HG02981 (cell line): Measurements from ENCODE around the gene SCAF1.

Experiments
- ATAC-seq: cut with Tn5 transposase; IDR thresholded peaks from one replicate; pipeline ENCODE4 v1.9.1; 2021; ENCODE audit warnings: mild to moderate bottlenecking, moderate library complexity; ENCODE audit not compliant: unreplicated experiment

SCAF1 gene

DNA sequence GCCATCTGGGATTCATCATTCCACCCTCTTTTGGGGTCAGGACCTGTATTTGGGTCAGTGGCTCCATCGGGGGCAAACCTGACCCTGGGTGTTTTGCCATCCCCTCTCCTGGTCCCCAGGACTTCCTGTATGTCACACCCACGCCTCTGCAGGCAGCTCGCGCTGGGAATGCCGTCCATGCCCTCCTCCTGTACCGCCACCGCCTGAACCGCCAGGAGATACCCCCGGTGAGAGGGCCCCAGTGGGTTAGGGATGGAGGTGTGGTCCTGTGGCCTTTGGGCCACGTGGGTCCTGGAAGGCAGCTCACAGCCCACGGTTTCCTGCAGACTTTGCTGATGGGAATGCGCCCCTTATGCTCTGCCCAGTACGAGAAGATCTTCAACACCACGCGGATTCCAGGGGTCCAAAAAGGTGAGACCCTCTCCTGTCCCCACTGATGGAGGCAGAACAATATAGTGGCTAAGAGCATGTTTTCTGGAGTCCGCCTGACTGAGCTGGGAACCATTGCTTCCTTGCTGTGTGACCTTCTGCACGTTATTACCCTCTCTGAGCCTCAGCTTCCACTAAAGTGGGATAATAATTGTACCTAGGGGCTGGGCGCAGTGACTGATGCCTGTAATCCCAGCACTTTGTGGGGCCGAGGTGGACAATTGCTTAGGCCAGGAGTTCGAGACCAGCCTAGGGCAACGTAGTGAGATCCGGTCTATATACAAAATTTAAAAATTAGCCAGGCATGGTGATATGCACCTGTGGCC lies 63.1 kb downstream of the SCAF1 start:
- no peak for ATAC-seq

DNA sequence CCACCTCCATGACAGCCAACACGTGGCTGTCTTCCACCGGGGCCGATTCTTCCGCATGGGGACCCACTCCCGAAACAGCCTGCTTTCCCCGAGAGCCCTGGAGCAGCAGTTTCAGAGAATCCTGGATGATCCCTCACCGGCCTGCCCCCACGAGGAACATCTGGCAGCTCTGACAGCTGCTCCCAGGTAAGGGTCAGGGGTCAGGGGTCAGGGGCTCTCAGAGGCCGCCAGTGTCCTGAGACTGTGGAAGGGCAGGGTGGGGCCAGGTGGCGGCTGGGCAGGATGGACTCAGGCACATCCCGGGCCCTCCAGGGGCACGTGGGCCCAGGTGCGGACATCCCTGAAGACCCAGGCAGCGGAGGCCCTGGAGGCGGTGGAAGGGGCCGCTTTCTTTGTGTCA lies 63.9 kb downstream of the SCAF1 start:
- no peak for ATAC-seq
